ENCODE measurements around the gene MEPE. TPM values are rescaled to one million over a fixed set of nuclear protein-coding genes. Genes with fewer than 3 reads are reported as not detected.
A peak's percentile ranks its signal among the peaks of the same experiment; 100 is the strongest.

Gene MEPE
- total RNA-seq, 1 donor from 2014 or later = not detected

- no peaks in the 10 kb centered on the region for H3K9me3 Mint-ChIP-seq (ENCODE audit: low read depth)
- TF ChIP-seq CTCF (IDR thresholded peaks at IDR 0.05; ENCODE audit: unreplicated experiment) = no peak
- H3K36me3 Mint-ChIP-seq (ENCODE audit: insufficient read depth) = no peaks in the 10 kb centered on the region
- H3K4me3 Mint-ChIP-seq (ENCODE audit: low read depth) = no peak overlapping the region
- no peak overlapping the region for H3K27ac Mint-ChIP-seq
- peaks cover 2% of the 10 kb centered on the region for H3K4me1 Mint-ChIP-seq (ENCODE audit: low read depth)
- H3K27me3 Mint-ChIP-seq = peaks cover 36% of the 10 kb centered on the region
- DNase-seq (ENCODE audit: low spot score, unreplicated experiment) = no peak
These were observed 13.5 kb downstream of the MEPE start for GRCh38 chr4:87846226-87846625.

- peak; percentile 71 for TF ChIP-seq CTCF (IDR thresholded peaks at IDR 0.05; ENCODE audit: unreplicated experiment)
- no peak overlapping the region for H3K27ac Mint-ChIP-seq
- no peak for DNase-seq (ENCODE audit: low spot score, unreplicated experiment)
- peaks cover 7% of the 10 kb centered on the region for H3K4me1 Mint-ChIP-seq (ENCODE audit: low read depth)
- no peak overlapping the region for H3K4me3 Mint-ChIP-seq (ENCODE audit: low read depth)
- no peaks in the 10 kb centered on the region for H3K36me3 Mint-ChIP-seq (ENCODE audit: insufficient read depth)
- no peaks in the 10 kb centered on the region for H3K9me3 Mint-ChIP-seq (ENCODE audit: low read depth)
- peaks cover 27% of the 10 kb centered on the region for H3K27me3 Mint-ChIP-seq
These were observed 16.0 kb downstream of the MEPE start for GRCh38 chr4:87848622-87849351.

GRCh38 chr4:87849612-87850011, 16.8 kb downstream of the MEPE start:
- Mint-ChIP-seq H3K27ac (no peak overlapping the region), H3K27me3 (peaks cover 27% of the 10 kb centered on the region), H3K36me3 (ENCODE audit: insufficient read depth) (no peaks in the 10 kb centered on the region), H3K9me3 (ENCODE audit: low read depth) (no peaks in the 10 kb centered on the region), H3K4me3 (ENCODE audit: low read depth) (no peak overlapping the region), H3K4me1 (ENCODE audit: low read depth) (peaks cover 7% of the 10 kb centered on the region)
- TF ChIP-seq CTCF (IDR thresholded peaks at IDR 0.05; ENCODE audit: unreplicated experiment) = no peak
- no peak for DNase-seq (ENCODE audit: low spot score, unreplicated experiment)

GRCh38 chr4:87851332-87851731, 18.6 kb downstream of the MEPE start:
- Mint-ChIP-seq H3K4me3 (ENCODE audit: low read depth) (no peak overlapping the region), H3K27me3 (peaks cover 16% of the 10 kb centered on the region), H3K4me1 (ENCODE audit: low read depth) (peaks cover 9% of the 10 kb centered on the region), H3K27ac (no peak overlapping the region), H3K36me3 (ENCODE audit: insufficient read depth) (no peaks in the 10 kb centered on the region), H3K9me3 (ENCODE audit: low read depth) (no peaks in the 10 kb centered on the region)
- no peak for DNase-seq (ENCODE audit: low spot score, unreplicated experiment)
- TF ChIP-seq CTCF (IDR thresholded peaks at IDR 0.05; ENCODE audit: unreplicated experiment) = no peak

- Mint-ChIP-seq H3K27ac (no peak overlapping the region), H3K4me3 (ENCODE audit: low read depth) (no peak overlapping the region), H3K9me3 (ENCODE audit: low read depth) (no peaks in the 10 kb centered on the region), H3K27me3 (peaks cover 12% of the 10 kb centered on the region), H3K36me3 (ENCODE audit: insufficient read depth) (no peaks in the 10 kb centered on the region), H3K4me1 (ENCODE audit: low read depth) (peaks cover 11% of the 10 kb centered on the region)
- DNase-seq (ENCODE audit: low spot score, unreplicated experiment) = no peak
- no peak for TF ChIP-seq CTCF (IDR thresholded peaks at IDR 0.05; ENCODE audit: unreplicated experiment)
These were observed 19.2 kb downstream of the MEPE start for GRCh38 chr4:87851953-87852352.

Measured in progenitor cell of endocrine pancreas (in vitro differentiated cells).